22Rv1 (cell line): ENCODE results near the gene KAZN.

Experiments
- CTCF ChIP-seq: fragments of 450-650 bp; IDR thresholded peaks from 2 replicates; pipeline ENCODE4 v1.5.1; 2017; ENCODE audit warnings: mild to moderate bottlenecking
- ZFX ChIP-seq: fragments of 450-650 bp; IDR thresholded peaks from 2 replicates; pipeline ENCODE4 v1.6.1; 2017; ENCODE audit warnings: antibody characterized with exemption, borderline replicate concordance

DNA sequence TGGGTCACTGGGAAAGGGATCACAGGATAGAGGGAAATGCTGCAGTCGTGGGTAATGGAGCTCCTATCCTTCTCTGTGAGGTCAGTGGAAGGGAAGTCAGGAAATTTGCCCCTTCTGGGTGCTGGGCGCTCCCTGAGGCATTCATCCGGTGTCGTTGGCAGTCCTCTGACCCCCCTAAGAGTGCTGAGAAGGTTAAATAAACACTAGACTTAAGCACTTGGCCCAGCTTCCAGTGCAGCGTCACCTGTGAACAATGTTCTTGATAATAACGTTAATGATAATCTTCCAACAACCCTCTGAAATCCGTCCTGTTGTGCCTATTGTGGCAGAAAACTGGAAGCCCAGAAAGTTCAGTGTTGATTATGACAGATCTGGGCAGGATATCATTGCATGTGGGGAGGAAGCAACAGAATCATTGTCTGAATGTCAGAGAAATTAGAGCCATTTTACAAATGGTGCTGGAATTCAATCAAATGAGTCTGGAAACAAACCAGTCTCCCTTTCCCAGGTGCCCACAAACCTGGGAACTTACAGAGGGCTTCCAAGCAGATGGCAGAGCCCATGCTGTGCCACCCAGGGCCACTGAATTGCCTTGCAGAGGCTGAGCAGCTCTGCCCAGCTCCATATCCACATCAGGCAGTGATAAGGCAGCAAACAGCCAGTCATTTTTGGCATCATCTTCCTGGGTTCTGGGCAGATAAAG, 216.8 kb downstream of the KAZN start:
- TF ChIP-seq CTCF: no peak
- no peak for TF ChIP-seq ZFX
